GM23248 (cell line): ENCODE measurements around the gene H1-8.

Experiments
- EZH2 ChIP-seq: fragments of 200-600 bp; sonication (generic); IDR thresholded peaks from 2 replicates; pipeline ENCODE4 v1.6.1; 2018; ENCODE audit warnings: antibody characterized with exemption, mild to moderate bottlenecking; ENCODE audit not compliant: insufficient read depth, poor library complexity, severe bottlenecking
- EZH2phosphoT487 ChIP-seq: fragments of 200-600 bp; sonication (generic); IDR thresholded peaks from 2 replicates; pipeline ENCODE4 v1.6.1; 2018; ENCODE audit warnings: antibody characterized with exemption, moderate library complexity, mild to moderate bottlenecking, low read depth; ENCODE audit not compliant: insufficient read depth

GRCh38 chr3:129583289-129583688 is 40.3 kb downstream of the H1-8 start:
- TF ChIP-seq EZH2 (no peak), EZH2phosphoT487 (no peak)
